Osteoblast (primary cell): ENCODE measurements around the gene ZNF800. TPM values are rescaled to one million over a fixed set of nuclear protein-coding genes. Genes with fewer than 3 reads are reported as not detected.

ENCODE experiments used
- DNase-seq: peaks from one replicate; pipeline ENCODE4 v3.0.0; 2011; ENCODE audit warnings: low spot score, mixed read lengths; ENCODE audit not compliant: insufficient read length; ENCODE audit errors: missing footprints
- H2AFZ ChIP-seq: 2 replicates; pipeline ENCODE4 v1.6.0; 2011; ENCODE audit warnings: mild to moderate bottlenecking, low read length
- H3K27ac ChIP-seq: 2 replicates; pipeline ENCODE4 v1.5.1; 2011; ENCODE audit warnings: mild to moderate bottlenecking, low read depth, low read length, moderate library complexity
- H3K27me3 ChIP-seq: 2 replicates; pipeline ENCODE4 v1.6.0; 2012; ENCODE audit warnings: mild to moderate bottlenecking, control low read depth, inconsistent platforms, low read length, moderate library complexity; ENCODE audit not compliant: insufficient read depth
- H3K36me3 ChIP-seq: 2 replicates; pipeline ENCODE4 v1.5.1; 2011; ENCODE audit warnings: mild to moderate bottlenecking, low read length, control low read depth, moderate library complexity; ENCODE audit not compliant: insufficient read depth
- H3K4me1 ChIP-seq: 2 replicates; pipeline ENCODE4 v1.5.1; 2011; ENCODE audit warnings: mild to moderate bottlenecking, low read length, control low read depth, moderate library complexity; ENCODE audit not compliant: insufficient read depth
- H3K4me2 ChIP-seq: 2 replicates; pipeline ENCODE4 v1.6.0; 2011; ENCODE audit warnings: mild to moderate bottlenecking, low read length; ENCODE audit not compliant: insufficient read depth
- H3K4me3 ChIP-seq: fragments of 200-600 bp; sonication (generic); 3 replicates; pipeline ENCODE4 v1.5.1; 2012; ENCODE audit warnings: mild to moderate bottlenecking, low read length, inconsistent platforms; ENCODE audit not compliant: insufficient read depth
- H3K79me2 ChIP-seq: 2 replicates; pipeline ENCODE4 v1.6.0; 2012; ENCODE audit warnings: mild to moderate bottlenecking, low read length, control low read depth, inconsistent platforms; ENCODE audit not compliant: insufficient read depth
- H3K9me3 ChIP-seq: 2 replicates; pipeline ENCODE4 v1.5.1; 2011; ENCODE audit warnings: low read depth, low read length, control low read depth
- H4K20me1 ChIP-seq: 2 replicates; pipeline ENCODE4 v1.6.0; 2012; ENCODE audit warnings: mild to moderate bottlenecking, low read length, control low read depth; ENCODE audit not compliant: insufficient read depth
- total RNA-seq: library from RNA; depleted of rRNA; stranded (reverse); fragments of >200 nt; gene quantifications from 2 replicates; pipeline ENCODE4 v1.2.3, GENCODE V29; 2012
- TF ChIP-seq, protein P1 (sequence below): IDR thresholded peaks from 2 replicates; pipeline ENCODE4 v1.5.1; 2011; ENCODE audit warnings: mild to moderate bottlenecking, low read depth, low read length, moderate library complexity; ENCODE audit errors: extremely low read depth

Gene ZNF800
- total RNA-seq, 1 donor = 21.7 TPM

DNA sequence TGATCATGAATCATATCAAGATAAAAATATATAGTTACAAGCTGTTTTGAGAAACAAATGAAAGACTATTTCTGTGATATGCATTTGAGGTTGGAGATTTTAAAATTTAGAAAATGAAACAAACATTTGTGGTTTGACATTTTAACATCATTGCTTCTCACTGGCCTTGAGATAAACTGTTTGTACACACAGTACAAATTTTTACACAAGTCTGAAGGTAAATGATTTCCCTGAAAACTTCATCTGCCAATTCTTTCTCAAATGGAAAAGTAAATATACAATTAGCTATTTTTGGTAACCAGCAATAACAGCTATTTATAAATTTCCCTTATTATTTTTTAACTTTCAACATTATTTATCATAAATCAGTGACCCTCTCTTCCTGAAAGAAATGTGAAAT, 38.6 kb downstream of the ZNF800 start:
- Histone ChIP-seq H2AFZ (no peak overlapping the region), H3K36me3 (peaks cover 14% of the 10 kb centered on the region), H4K20me1 (peaks cover 8% of the 10 kb centered on the region), H3K4me2 (no peak overlapping the region), H3K27me3 (no peaks in the 10 kb centered on the region), H3K27ac (no peak overlapping the region), H3K4me1 (no peaks in the 10 kb centered on the region), H3K4me3 (no peak overlapping the region), H3K9me3 (no peaks in the 10 kb centered on the region), H3K79me2 (no peaks in the 10 kb centered on the region)
- DNase-seq = no peak
- TF ChIP-seq, protein P1, sequence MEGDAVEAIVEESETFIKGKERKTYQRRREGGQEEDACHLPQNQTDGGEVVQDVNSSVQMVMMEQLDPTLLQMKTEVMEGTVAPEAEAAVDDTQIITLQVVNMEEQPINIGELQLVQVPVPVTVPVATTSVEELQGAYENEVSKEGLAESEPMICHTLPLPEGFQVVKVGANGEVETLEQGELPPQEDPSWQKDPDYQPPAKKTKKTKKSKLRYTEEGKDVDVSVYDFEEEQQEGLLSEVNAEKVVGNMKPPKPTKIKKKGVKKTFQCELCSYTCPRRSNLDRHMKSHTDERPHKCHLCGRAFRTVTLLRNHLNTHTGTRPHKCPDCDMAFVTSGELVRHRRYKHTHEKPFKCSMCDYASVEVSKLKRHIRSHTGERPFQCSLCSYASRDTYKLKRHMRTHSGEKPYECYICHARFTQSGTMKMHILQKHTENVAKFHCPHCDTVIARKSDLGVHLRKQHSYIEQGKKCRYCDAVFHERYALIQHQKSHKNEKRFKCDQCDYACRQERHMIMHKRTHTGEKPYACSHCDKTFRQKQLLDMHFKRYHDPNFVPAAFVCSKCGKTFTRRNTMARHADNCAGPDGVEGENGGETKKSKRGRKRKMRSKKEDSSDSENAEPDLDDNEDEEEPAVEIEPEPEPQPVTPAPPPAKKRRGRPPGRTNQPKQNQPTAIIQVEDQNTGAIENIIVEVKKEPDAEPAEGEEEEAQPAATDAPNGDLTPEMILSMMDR = no peak

DNA sequence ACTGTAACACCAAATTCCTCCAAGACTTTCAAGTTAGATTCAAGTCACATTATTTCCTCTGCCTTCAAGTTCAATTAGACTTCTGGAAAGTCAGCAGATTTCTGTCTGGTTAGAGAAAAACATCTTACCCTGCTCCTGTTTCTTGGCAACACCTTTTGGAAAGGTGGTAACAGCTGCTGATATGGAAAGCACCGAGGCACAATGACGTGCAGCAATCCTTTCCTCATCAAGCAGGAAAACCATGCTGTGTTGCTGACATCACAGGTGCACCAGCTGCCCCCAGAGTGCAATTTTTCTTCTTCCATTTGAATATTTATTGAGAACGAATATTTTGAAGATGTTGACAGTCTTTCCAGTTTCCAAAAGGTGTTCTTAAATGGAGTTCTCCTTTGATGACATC, 41.9 kb downstream of the ZNF800 start:
- no peaks in the 10 kb centered on the region for H3K9me3 ChIP-seq
- no peak overlapping the region for H2AFZ ChIP-seq
- no peak overlapping the region for H3K27ac ChIP-seq
- TF ChIP-seq, protein P1 = no peak
- H3K4me1 ChIP-seq = no peaks in the 10 kb centered on the region
- DNase-seq = no peak
- H3K27me3 ChIP-seq = no peaks in the 10 kb centered on the region
- no peak overlapping the region for H3K4me3 ChIP-seq
- H4K20me1 ChIP-seq = no peaks in the 10 kb centered on the region
- no peaks in the 10 kb centered on the region for H3K79me2 ChIP-seq
- peaks cover 7% of the 10 kb centered on the region for H3K36me3 ChIP-seq
- no peak overlapping the region for H3K4me2 ChIP-seq

DNA sequence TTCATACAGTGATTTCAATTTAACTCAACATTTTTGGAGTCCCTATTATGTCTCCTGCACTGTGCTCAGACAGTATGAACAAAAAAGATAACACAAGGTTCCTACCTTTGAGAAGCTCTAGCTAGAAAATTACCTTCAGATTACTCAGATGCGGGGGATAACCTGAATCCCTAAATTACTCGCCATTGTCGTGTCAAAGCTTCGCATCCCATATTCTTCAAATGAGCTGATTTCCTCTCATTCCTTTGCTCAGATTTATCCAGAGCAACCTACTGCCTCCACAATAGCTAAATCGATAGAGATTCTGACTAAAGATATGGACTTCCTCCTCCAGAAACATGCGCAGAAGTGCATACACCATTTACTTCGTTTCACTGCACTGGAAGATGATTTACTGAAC, 42.6 kb downstream of the ZNF800 start:
- DNase-seq = no peak
- Histone ChIP-seq H3K36me3 (peaks cover 7% of the 10 kb centered on the region), H3K4me3 (no peak overlapping the region), H3K4me1 (no peaks in the 10 kb centered on the region), H4K20me1 (no peaks in the 10 kb centered on the region), H3K27me3 (no peaks in the 10 kb centered on the region), H2AFZ (no peak overlapping the region), H3K27ac (no peak overlapping the region), H3K79me2 (no peaks in the 10 kb centered on the region), H3K9me3 (no peaks in the 10 kb centered on the region), H3K4me2 (no peak overlapping the region)
- TF ChIP-seq, protein P1 = no peak

DNA sequence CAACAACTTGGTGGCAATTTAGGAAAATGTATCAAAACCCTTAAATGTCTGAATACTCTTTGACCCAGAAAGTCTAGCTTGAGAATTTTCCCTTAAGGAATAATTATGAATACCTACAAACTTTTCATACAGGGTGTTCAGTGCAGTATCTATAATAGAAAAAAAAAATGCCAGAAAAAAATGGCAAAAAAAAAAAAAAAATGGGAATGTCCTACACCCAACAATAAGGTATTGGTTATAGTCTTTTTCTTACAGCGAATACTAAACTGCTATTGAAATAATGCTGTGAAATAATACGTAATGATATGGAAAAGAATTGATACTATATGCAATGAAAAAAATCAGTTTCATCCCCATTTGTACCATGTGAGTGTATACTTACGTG, 44.3 kb downstream of the ZNF800 start:
- no peaks in the 10 kb centered on the region for H4K20me1 ChIP-seq
- no peak for DNase-seq
- peak overlapping the region; percentile 57 for H3K4me3 ChIP-seq
- H3K27ac ChIP-seq = no peak overlapping the region
- H3K79me2 ChIP-seq = no peaks in the 10 kb centered on the region
- TF ChIP-seq, protein P1 = no peak
- no peak overlapping the region for H2AFZ ChIP-seq
- H3K4me1 ChIP-seq = no peaks in the 10 kb centered on the region
- H3K4me2 ChIP-seq = peak overlapping the region; percentile 73
- peaks cover 7% of the 10 kb centered on the region for H3K36me3 ChIP-seq
- H3K27me3 ChIP-seq = no peaks in the 10 kb centered on the region
- no peaks in the 10 kb centered on the region for H3K9me3 ChIP-seq
